Duodenal mucosa (tissue), 2 donors: ENCODE measurements around the gene KRTAP5-6.
"Not testable (repeated sequence)": the region's sequence is repeated elsewhere in the genome, so short reads cannot be mapped to it uniquely, and the experiment has no call there.

ENCODE experiments used
- H3K27ac ChIP-seq: one replicate; pipeline ENCODE4 v1.7.0; 2013; ENCODE audit warnings: low read depth, low read length
- H3K27me3 ChIP-seq, 2 donors: one replicate each; pipeline ENCODE4 v1.7.0; 2013; ENCODE audit warnings: low read length in 2 of 2, control low read depth in 1 of 2; ENCODE audit not compliant: insufficient read depth in 2 of 2, control insufficient read depth in 1 of 2
- H3K36me3 ChIP-seq, 2 donors: one replicate each; pipeline ENCODE4 v1.7.0; 2013; ENCODE audit warnings: low read length in 2 of 2, control low read depth in 1 of 2; ENCODE audit not compliant: insufficient read depth in 2 of 2, control insufficient read depth in 1 of 2
- H3K4me1 ChIP-seq, 2 donors: one replicate each; pipeline ENCODE4 v1.7.0; 2013; ENCODE audit warnings: low read length in 2 of 2, control low read depth in 1 of 2; ENCODE audit not compliant: insufficient read depth in 2 of 2, control insufficient read depth in 1 of 2
- H3K4me3 ChIP-seq, 2 donors: one replicate each; pipeline ENCODE4 v1.7.0; 2013; ENCODE audit warnings: low read length in 2 of 2, low read depth in 1 of 2
- H3K9ac ChIP-seq, 2 donors: one replicate each; pipeline ENCODE4 v1.7.0; 2013; ENCODE audit warnings: low read length in 2 of 2, low read depth in 1 of 2
- H3K9me3 ChIP-seq, 2 donors: one replicate each; pipeline ENCODE4 v1.7.0; 2013; ENCODE audit warnings: low read length in 2 of 2, control low read depth in 1 of 2; ENCODE audit not compliant: control insufficient read depth in 1 of 2

KRTAP5-6 gene

GRCh38 chr11:1683904-1684572, 13.0 kb upstream of the KRTAP5-6 start:
- not testable (repeated sequence) for H3K36me3 ChIP-seq, H3K9ac ChIP-seq, H3K9me3 ChIP-seq, H3K4me3 ChIP-seq, H3K27ac ChIP-seq, H3K27me3 ChIP-seq, H3K4me1 ChIP-seq

GRCh38 chr11:1684886-1685874, 11.8 kb upstream of the KRTAP5-6 start:
- H3K9ac ChIP-seq, H3K27me3 ChIP-seq, H3K36me3 ChIP-seq, H3K9me3 ChIP-seq, H3K27ac ChIP-seq, H3K4me1 ChIP-seq, H3K4me3 ChIP-seq: not testable (repeated sequence)

- H3K4me3 ChIP-seq, H3K9ac ChIP-seq, H3K4me1 ChIP-seq, H3K36me3 ChIP-seq, H3K27ac ChIP-seq, H3K9me3 ChIP-seq: not testable (repeated sequence)
- peaks cover 0 to 12% of the 10 kb centered on the region in 2 donors for H3K27me3 ChIP-seq
These were observed 10.8 kb upstream of the KRTAP5-6 start for GRCh38 chr11:1686220-1686619.

- not testable (repeated sequence) for H3K27ac ChIP-seq, H3K36me3 ChIP-seq, H3K4me3 ChIP-seq, H3K9me3 ChIP-seq, H3K9ac ChIP-seq
- peaks cover 13 to 14% of the 10 kb centered on the region in 2 donors for H3K4me1 ChIP-seq
- peaks cover 0 to 18% of the 10 kb centered on the region in 2 donors for H3K27me3 ChIP-seq
These were observed 8.6 kb upstream of the KRTAP5-6 start for GRCh38 chr11:1688336-1688947.

GRCh38 chr11:1689250-1690166, 7.5 kb upstream of the KRTAP5-6 start:
- not testable (repeated sequence) for H3K4me3 ChIP-seq, H3K27ac ChIP-seq, H3K9me3 ChIP-seq, H3K36me3 ChIP-seq, H3K9ac ChIP-seq
- Histone ChIP-seq H3K4me1 (peaks cover 15 to 19% of the 10 kb centered on the region in 2 donors), H3K27me3 (peaks cover 0 to 18% of the 10 kb centered on the region in 2 donors)

- no peaks in the 10 kb centered on the region for H3K9me3 ChIP-seq
- H3K27ac ChIP-seq: no peak overlapping the region
- H3K4me3 ChIP-seq: no peak overlapping the region
- H3K36me3 ChIP-seq: no peaks in the 10 kb centered on the region
- peaks cover 15 to 19% of the 10 kb centered on the region in 2 donors for H3K4me1 ChIP-seq
- no peak overlapping the region for H3K9ac ChIP-seq
- peaks cover 0 to 18% of the 10 kb centered on the region in 2 donors for H3K27me3 ChIP-seq
These were observed 6.6 kb upstream of the KRTAP5-6 start for GRCh38 chr11:1690167-1691025.

GRCh38 chr11:1691026-1691877, 5.7 kb upstream of the KRTAP5-6 start:
- H3K4me1 ChIP-seq: peaks cover 15 to 19% of the 10 kb centered on the region in 2 donors
- H3K36me3 ChIP-seq: no peaks in the 10 kb centered on the region
- no peak overlapping the region for H3K27ac ChIP-seq
- H3K4me3 ChIP-seq: no peak overlapping the region
- no peaks in the 10 kb centered on the region for H3K9me3 ChIP-seq
- H3K9ac ChIP-seq: no peak overlapping the region
- peaks cover 5 to 18% of the 10 kb centered on the region in 2 donors for H3K27me3 ChIP-seq

GRCh38 chr11:1691878-1692707, 4.9 kb upstream of the KRTAP5-6 start:
- Histone ChIP-seq H3K4me3 (no peak overlapping the region), H3K27me3 (peaks cover 5 to 18% of the 10 kb centered on the region in 2 donors), H3K36me3 (no peaks in the 10 kb centered on the region), H3K4me1 (peaks cover 15 to 19% of the 10 kb centered on the region in 2 donors), H3K9me3 (no peaks in the 10 kb centered on the region), H3K9ac (no peak overlapping the region), H3K27ac (no peak overlapping the region)
